Activated CD4-positive, alpha-beta T cell treated with anti-CD3 and anti-CD28 coated beads, Interleukin-2, amount 50 U/mL, for 1 hour (primary cell): Measurements from ENCODE around the gene ETNK2.
"Not testable (repeated sequence)": the region's sequence is repeated elsewhere in the genome, so short reads cannot be mapped to it uniquely, and the experiment has no call there.

Source experiments
- DNase-seq: peaks from one replicate; pipeline ENCODE4 v3.0.0-alpha.2; 2020

ETNK2 gene

DNA sequence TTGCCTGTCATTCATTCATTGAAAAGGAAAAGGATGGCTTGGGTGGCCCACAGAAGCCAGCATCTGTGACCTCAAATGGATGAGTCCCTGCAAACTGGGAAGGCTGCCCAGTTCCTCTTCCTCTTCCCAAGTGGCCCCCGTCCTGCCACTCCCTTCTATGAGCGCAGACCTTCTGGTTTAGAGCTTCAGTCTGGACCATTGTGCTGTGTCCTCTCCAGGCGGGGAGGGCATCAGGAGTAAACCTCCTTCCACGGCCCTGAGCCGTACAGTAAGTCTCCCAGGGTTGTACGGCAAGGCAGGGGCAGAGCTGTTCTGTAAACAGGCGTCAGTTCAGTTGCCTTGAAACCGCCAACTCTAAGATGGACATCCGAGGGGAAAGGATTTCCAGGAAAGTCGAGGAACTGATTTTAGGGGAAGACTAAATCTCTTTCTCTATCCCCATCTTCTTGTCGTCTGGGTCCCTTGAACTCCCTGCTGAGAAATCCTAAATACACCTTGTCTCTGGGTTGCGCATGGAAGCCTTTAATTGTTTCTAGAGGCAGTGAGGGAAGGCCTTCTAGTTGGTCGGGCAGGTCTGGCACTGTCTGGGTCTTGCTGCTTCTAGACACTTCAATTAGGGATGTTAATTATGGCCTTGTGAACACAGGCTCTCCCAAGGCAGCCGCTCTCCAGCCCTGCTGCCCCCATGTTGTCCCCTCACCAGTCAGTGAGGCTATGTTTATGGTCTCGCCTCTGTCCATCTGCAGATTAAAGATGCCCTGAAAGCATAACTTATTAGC lies 56.8 kb downstream of the ETNK2 start:
- no peak for DNase-seq

DNA sequence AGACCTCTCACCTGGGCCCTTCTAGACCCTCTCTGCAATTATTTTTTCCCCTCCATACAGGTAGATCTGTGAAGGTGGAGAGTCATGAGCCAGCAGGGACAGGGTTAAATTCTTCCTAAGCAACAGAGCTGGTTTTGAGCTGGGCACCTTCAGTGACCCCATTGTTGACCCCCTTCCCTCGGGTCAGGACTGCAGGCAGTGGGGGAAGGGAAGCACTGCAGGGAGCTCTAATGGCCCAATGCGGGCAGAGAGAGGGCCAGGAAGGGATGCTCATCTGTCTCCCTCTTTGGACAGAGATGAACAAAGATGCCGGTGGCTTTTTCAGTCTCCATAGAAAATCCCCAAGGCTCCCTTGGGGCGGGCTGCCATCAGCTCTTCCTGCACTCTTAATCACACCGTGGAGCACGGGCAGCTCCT lies 57.5 kb downstream of the ETNK2 start:
- DNase-seq, result no peak

DNA sequence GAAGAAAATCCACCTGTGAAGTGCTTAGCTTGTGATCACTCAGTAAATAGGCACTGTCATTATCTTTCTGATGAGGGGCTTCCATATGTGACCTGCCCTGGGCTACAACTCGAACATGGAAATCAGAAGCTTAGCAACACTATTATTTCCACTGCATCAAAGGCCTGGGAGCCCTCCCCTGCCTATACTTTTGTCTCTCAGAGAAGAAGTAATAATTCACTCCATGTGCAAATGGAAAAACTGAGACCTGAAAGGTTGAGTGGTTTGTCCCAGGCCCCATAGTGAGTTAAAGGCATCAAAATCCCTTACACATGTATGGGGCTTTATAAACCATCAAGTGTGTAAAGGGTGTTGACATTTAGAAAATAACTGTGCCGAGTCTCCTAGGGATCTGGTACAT lies 58.1 kb downstream of the ETNK2 start:
- no peak for DNase-seq

DNA sequence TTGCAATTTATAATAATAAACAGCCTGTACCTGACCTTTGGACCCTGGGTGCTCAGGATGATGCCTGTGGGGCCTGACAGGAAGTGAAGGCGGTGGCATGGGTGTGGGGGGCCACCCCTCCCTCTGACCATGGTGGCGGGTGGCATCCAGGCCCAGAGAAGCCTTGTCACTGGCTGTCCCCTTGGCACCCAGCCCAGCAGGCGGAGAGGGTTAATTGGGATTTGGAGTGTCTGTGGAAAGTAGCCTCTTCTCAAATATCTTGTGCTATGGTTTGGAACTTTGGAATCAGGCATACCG lies 58.5 kb downstream of the ETNK2 start:
- DNase-seq, result no peak

DNA sequence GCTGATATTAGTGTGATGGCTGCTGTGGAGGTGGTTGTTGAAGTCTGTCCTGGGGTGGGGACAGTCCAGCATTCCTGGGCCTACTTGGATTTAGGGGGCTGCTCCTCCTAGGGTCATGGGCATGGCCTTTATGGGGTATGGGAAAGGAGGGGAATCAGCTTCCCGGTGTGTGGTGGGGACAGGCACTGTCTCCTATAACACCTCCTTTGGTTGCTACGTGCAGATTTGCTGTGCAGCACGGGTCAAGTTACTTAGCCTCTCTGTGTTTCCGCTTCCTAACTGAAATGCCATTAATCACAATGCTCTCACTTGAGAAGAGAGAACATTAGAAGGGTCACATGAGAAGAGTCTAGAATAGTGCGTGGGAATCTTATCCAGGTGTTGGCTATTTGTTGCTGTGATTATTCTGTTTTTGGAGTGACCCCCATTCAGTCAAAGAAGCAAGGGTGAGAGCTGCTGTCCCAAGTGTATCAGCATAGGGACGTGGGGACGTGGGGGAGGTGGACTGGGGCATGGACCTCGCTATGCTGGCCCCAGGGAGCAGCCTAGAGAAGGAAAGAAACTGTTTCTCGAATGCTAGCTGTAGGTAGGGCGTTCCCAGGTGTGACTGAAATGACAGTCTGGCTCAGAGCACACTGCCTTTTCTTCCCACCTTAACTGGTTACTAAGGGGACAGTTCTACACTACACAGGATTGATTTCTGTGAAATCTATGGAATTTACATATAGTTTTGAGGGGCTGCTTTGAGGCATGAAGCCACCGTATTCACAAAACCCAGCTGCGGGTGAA lies 59.0 kb downstream of the ETNK2 start:
- no peak for DNase-seq

DNA sequence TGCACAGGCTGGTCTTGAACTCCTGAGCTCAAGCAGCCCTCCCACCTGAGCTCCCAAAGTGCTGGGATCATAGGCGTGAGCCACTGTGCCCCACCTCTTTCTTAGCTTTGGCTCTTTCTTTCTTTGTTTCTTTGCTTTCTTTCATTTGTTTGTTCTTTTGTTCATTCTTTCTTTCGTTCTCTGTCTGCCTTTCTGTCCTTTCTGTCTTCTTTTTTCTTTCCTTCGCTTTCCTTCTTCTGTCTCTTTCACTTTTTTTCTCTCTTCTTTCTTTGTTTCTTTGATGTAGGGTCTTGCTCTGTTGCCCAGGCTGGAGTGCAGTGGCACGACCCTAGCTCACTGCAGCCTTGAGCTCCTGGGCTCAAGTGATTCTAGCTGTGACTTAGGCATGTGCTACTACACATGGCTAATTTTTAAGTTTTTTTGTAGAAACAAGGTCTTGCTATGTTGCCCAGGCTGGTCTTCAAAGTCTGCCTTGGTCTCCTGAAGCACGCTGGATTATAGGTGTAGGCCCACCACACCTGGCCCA lies 60.0 kb downstream of the ETNK2 start:
- DNase-seq, result no peak

DNA sequence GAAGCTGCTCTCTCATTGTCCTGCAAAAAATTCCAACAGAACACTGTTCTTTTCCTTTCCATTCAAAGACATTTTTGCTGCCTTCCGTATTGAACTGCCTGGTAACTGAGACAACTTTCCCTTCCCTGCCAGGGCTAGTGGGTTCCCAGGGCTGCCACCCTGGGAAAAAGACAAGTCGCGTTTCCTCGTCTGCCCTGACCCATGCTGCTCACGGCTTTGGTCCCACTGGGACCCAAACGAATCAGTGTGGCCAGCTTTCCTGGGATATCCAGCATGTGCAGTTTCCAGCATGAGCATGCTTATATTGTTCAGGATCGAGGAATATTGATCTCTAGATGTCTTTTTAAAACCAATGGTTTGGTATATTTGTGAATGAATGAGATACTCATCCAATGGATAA lies 60.8 kb downstream of the ETNK2 start:
- DNase-seq, result no peak

DNA sequence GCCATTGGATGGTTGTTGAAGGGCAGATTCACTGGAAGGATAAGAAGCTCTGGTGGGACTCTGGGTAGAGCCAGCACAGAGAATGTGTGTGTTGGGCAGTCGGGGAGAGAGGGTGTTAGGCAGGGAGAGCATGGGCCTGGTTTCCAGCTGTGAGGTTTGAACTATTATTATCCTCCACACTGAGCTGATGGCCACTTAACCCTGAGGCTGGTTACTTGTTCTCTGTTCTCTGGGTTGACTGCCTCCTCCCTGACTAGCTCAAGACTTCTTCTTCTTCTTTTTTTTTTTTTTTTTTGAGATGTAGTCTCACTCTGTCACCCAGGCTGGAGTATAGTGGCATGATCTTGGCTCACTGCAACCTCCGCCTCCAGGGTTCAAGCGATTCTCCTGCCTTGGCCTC lies 61.7 kb downstream of the ETNK2 start:
- DNase-seq, result not testable (repeated sequence)

DNA sequence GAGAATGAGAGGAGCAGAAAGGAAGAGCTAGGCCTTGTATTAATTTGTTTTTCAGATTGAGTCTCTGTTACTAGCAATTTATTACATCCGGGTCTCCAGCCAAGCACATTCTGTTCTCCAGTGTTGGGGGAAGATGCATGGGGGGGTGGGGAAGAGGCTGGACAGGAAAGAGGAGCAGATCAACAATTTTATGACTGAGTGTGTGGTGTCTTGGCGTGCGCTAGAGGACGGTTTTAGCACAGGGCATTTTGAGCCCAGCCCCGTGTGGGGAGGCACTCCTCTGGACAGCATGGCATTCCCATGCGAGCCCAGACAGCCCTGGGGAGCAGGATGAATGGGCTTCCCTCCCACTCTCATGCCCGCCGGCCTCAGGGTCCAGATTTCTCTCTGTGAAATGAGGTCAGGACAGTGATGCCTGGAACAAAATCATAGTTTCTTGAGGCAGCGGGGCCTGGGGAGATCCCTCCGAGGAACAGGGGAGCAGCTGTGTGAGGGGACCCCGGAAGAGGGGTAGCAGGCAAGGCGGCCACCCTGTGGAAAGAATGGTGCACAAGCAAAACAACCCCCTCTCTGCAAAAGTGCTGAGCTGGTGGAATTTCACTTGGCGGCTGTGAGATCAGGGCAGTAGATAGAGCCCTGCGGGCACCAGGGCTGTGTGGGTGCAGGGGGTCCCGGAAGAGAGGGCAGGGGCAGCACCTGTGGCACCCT lies 62.6 kb downstream of the ETNK2 start:
- DNase-seq, result no peak

DNA sequence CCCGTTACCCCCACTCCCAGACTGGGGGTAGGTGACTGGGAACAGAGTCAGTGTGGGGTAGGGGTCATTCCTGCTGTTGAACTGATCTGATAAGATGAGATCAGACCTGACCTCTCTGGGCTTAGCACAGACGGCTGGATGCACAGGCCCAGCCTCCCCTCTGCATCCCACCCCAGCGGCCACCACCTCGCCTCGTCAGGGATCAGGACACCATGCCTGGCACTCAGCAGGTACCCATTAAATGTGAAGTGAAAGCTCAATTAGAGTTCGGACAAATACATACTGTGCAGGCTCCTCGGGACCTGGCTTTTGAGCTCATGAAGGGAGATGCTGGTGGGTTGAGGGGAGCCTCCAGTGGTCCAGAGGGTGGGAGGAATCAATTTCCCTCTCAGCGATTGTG lies 63.2 kb downstream of the ETNK2 start:
- no peak for DNase-seq

DNA sequence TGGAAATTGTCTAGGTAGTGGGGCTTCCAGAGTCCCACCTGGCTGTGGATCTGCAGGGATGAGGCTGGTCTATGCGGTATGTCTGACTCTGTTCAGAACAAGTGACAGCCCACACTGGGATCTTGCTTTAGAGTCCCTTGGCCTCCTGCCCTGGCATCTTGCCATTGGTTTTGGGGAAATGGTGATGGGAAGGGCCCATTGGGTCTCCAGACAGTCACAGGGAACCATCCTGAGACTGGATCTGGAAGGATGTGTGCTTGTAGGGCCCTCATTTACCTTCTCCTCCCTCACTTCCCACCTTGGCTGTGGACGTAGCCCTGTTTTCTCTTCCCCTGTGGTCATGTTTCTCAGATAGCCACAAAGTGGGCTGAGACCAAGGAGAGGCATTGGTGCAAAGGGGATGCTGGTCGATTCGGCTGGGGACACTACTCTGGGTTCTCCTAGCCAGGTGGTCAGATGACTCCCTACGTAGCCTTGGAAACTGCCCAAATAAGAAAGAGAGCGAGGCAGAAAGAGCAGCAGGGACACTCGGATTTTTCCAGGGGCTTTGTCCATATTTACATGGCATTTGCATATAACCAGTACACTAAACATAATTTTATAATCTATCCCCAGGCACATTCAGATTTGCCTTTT lies 63.8 kb downstream of the ETNK2 start:
- DNase-seq, result no peak

DNA sequence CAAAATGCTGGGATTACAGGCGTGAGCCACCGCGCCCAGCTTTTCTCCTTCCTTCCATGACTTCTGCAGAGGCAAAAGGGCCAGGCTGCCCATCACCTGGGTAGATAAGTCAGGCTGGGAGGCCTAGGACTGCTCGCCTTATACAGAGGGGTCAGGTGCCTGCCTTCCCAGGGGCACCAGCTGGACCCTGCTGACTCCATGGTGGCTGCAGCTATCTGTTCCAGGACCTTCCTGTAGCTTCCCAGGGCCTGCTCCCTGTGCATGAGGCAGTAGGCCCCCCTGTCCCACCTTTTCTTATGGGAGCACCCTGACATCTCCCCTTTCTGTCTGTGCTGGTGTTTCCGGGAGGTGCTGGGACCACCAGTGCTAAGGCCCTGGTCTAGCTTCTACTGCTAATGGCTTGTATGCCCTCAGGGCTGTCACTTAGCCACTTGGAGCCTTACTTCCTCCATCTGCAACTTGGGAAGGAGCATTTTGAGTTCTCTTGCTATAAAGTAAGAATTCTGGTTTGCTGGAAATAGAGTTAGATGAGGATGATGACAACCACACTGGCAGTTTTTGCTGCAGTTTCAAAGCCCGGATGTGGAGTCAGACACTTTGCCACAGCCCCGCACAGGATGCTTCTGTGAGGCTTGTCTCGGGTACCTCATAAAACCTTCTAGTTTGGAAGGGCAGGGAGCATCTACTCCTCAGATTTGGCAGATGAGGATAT lies 64.5 kb downstream of the ETNK2 start:
- DNase-seq, result no peak

DNA sequence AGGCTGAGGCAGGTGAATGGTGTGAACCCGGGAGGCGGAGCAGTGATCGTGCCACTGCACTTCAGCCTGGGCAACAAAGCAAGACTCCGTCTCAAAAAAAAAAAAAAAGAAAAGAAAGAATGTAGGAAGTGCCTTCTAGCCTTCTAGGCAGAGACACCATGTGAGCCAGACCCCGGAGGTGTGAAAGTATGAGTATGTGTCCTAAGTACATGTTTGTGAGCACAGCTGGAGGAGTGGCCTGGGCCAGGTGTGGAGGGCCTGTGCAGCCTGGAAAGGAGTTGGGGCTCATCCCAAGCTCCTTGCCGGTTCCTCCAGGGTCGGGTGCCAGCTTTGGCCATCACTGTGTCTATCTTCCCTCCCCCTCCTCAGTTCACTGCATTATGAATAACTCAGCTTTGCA lies 66.0 kb downstream of the ETNK2 start:
- DNase-seq, result no peak

DNA sequence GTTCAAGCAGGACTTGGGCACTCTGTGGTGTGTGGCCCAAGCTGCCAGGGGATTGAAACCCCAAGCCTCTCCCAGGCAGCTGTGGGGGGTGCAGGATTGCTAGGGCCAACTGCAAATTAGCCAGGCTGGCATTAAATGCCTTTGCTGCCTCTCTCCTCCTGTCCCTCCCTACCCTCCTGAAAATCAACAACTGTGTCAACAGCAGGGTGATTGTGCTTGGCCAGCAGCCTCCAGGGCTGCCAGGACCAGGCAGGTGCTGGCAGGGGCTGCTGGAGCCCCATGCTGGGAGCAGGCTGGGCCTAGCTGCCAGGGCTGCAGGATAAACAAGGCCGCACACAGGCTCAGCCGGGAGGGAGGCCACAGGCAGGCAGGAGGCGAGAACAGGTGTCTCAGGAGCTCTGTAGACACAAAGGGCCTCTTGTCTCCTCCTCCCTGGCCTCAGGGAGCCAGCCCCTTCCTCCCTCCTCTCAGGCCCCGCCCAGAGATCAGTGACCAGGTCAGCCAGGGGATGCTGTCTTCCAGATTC lies 67.5 kb downstream of the ETNK2 start:
- DNase-seq, result no peak

DNA sequence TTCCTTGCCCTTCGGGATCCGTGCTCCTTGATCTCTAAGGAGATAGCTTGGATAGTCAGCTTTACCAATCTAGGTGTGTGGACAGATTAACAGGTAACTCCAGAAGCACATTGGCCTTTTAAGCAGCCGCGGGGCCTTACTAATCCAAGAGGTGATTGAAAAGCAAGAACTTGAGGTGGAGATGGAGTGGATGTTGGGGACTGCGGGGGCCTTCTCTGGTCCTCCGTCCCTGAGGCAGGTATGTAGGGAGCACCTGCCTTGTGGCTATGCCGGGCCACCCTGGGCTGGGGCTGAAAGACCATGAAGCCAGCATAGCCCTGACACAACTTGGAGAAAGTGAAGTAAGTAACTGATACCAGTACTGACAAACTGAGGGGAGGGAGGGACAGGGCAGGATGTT lies 68.4 kb downstream of the ETNK2 start:
- DNase-seq, result no peak

DNA sequence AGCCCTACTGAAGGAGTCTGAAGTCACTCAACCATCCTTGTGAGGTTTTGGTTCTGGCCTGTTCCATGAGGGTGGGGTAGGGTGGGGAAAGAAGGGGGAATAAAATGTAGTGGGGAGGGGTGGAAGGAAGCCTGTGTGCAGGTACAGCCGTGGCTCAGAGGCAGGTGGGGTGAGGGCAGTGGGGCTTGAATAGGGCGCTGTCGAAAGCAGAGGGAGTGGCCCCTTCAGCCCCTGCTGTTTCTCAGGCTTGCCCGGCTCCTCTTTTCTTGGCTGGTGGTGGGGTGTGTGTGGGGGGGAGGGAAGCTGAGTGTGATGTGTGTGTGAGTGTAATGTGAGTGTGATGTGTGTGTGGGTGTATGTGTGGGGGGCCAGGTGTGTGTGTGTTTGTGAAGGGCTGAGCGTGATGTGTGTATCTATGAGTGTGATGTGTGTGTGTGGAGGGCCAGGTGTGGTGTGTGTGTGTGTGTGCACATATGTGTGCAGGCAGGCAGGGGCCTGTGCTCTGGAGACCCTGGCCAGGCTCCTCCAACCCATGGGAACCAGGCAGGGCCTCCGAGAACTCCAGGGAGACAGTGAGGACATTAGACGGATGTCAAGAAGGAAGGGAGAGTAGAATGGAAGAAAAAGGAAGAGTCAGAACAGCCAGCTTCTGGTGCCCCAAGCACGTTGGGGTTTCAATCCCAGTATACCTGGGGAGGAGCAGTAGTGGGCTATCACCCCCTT lies 69.9 kb downstream of the ETNK2 start:
- no peak for DNase-seq

DNA sequence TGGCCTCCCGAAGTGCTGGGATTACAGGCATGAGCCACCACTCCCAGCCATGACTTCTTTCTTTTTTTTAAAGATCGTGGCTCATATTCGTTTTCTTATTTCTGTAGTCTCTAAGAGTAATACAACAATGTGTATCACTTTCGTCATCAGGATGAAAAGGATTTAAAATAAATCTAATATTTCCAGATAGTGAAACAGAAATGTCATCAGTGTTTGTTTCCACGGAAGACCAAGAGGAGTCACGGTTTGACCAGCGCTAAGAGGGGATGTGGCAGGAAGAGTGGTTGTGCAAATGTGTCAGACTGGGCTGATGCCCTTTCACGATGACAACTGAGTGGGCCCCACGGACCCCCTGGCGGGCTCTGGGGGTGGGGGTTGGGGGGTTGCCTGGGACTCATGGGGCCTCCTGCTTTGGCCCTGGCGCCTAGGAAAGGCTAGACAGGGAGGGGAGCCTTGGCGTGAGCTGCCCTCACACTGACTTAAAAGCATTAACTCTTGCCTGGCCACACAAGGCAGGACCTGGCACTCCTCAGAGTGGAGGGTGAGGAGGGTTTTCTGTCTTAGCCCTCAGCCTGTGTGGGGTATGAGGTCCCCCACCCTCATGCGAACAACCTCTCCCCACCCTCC lies 70.6 kb downstream of the ETNK2 start:
- DNase-seq, result no peak
